ENCODE results near the gene FSCN2.

The FSCN2 gene

GRCh38 chr17:81550285-81550684 lies 22.1 kb downstream of the FSCN2 start:
- POLR2A ChIA-PET = no interaction called here
- DNase-seq (ENCODE audit: extremely low spot score) = no peak
- CTCF ChIA-PET = no interaction called here
- TF ChIP-seq CTCF (IDR thresholded peaks at IDR 0.05; ENCODE audit: control extremely low read depth, extremely low read depth, low read depth, missing control alignments) = no peak

- POLR2A ChIA-PET = interaction anchor here (0.6 kb wide), 1 partner anchor 83 kb away, joined by 3 read pairs; no protein-coding TSS in a partner anchor
- CTCF ChIA-PET = interaction anchor here (2.1 to 2.5 kb wide), 2 partner anchors 11 to 50 kb away, joined by 8 read pairs; no protein-coding TSS in a partner anchor
- DNase-seq (ENCODE audit: extremely low spot score) = no peak
Measured at GRCh38 chr17:81550830-81551457, 22.8 kb downstream of the FSCN2 start.

GRCh38 chr17:81551458-81552243 lies 23.5 kb downstream of the FSCN2 start:
- CTCF ChIA-PET = interaction anchor here (1.1 to 2.5 kb wide), 4 partner anchors 10 to 50 kb away, joined by 3 to 8 read pairs (median 6); no protein-coding TSS in a partner anchor
- POLR2A ChIA-PET = interaction anchor here (0.6 to 1.4 kb wide), 5 partner anchors 38 to 132 kb away, joined by 3 to 4 read pairs (median 3); partner anchors contain the start of genes ACTG1, ARL16 and HGS
- no peak for DNase-seq (ENCODE audit: extremely low spot score)
- no peak for TF ChIP-seq CTCF (IDR thresholded peaks at IDR 0.05; ENCODE audit: control extremely low read depth, extremely low read depth, low read depth, missing control alignments)

More at GRCh38 chr17:81550830-81551457, 22.8 kb downstream of the FSCN2 start:
- no peak for TF ChIP-seq CTCF (IDR thresholded peaks at IDR 0.05; ENCODE audit: control extremely low read depth, extremely low read depth, low read depth, missing control alignments)

GRCh38 chr17:81552244-81553017 lies 24.3 kb downstream of the FSCN2 start, which contains the start of gene FAAP100:
FAAP100 (minus strand) TSS chr17:81552353; CDS start chr17:81552330, 23 bp downstream.
- ChIA-PET POLR2A (interaction anchor here (0.5 to 1.4 kb wide), 10 partner anchors 9 to 373 kb away, joined by 3 to 7 read pairs (median 3); partner anchors contain the start of genes ACTG1, ARL16 and HGS), CTCF (interaction anchor here (1.1 to 2.5 kb wide), 4 partner anchors 9 to 49 kb away, joined by 3 to 8 read pairs (median 6); no protein-coding TSS in a partner anchor)
- DNase-seq (ENCODE audit: extremely low spot score) = peak; percentile 94
- TF ChIP-seq CTCF (IDR thresholded peaks at IDR 0.05; ENCODE audit: control extremely low read depth, extremely low read depth, low read depth, missing control alignments) = no peak

GRCh38 chr17:81553018-81553615 lies 24.9 kb downstream of the FSCN2 start:
- POLR2A ChIA-PET = interaction anchor here (0.8 to 1.4 kb wide), 7 partner anchors 9 to 131 kb away, joined by 3 to 5 read pairs (median 3); partner anchors contain the start of genes ACTG1, ARL16 and HGS
- TF ChIP-seq CTCF (IDR thresholded peaks at IDR 0.05; ENCODE audit: control extremely low read depth, extremely low read depth, low read depth, missing control alignments) = peak; percentile 22
- peak; percentile 89 for DNase-seq (ENCODE audit: extremely low spot score)
- CTCF ChIA-PET = interaction anchor here (2.1 to 2.5 kb wide), 2 partner anchors 8 to 48 kb away, joined by 8 read pairs; no protein-coding TSS in a partner anchor

All from GM10248 (cell line).